Prostate gland (tissue), 2 donors: ENCODE results near the gene FGGY. TPM values are rescaled to one million over a fixed set of nuclear protein-coding genes. Genes with fewer than 3 reads are reported as not detected.

Experiments
- DNase-seq: peaks from one replicate; pipeline ENCODE4 v3.0.0-alpha.2; 2019; ENCODE audit warnings: low spot score
- H3K27ac ChIP-seq, 2 donors: fragments of 200-600 bp; sonication (generic); 2 replicates each; pipeline ENCODE4 v1.5.1; 2017 to 2019
- H3K27me3 ChIP-seq: fragments of 200-600 bp; sonication (generic); replicated peaks from 2 replicates; pipeline ENCODE4 v1.5.1; 2019; ENCODE audit not compliant: insufficient read depth
- H3K36me3 ChIP-seq, 2 donors: fragments of 200-600 bp; sonication (generic); 1 replicate in 1 of 2; 2 replicates in 1 of 2; pipeline versions ENCODE4 v1.5.1 to v1.8.1; 2017 to 2019
- H3K4me1 ChIP-seq: fragments of 200-600 bp; sonication (generic); replicated peaks from 2 replicates; pipeline ENCODE4 v1.5.1; 2019
- H3K4me3 ChIP-seq, 2 donors: fragments of 200-600 bp; sonication (generic); 2 replicates each; pipeline ENCODE4 v1.5.1; 2017 to 2019
- H3K9me3 ChIP-seq: fragments of 200-600 bp; sonication (generic); 2 replicates; pipeline ENCODE4 v1.5.1; 2017
- CTCF ChIP-seq, 4 experiments: fragments of 200-600 bp in 2 of 4; fragments of 450-650 bp in 2 of 4; sonication (generic) in 2 of 4; IDR thresholded peaks; 1 replicate in 3 of 4; 2 replicates in 1 of 4; pipeline ENCODE4 v1.5.1; 2016 to 2019; ENCODE audit warnings: antibody characterized with exemption in 4 of 4, mild to moderate bottlenecking in 2 of 4, moderate library complexity in 2 of 4
- POLR2A ChIP-seq: fragments of 450-650 bp; IDR thresholded peaks from one replicate; pipeline ENCODE4 v1.6.1; 2016; ENCODE audit warnings: antibody characterized with exemption, mild to moderate bottlenecking
- POLR2AphosphoS5 ChIP-seq: sonication (generic); formaldehyde crosslinking; IDR thresholded peaks from one replicate; pipeline ENCODE4 v1.6.1; 2017; ENCODE audit warnings: antibody characterized with exemption
- WGBS: methylation state at CpG from one replicate; pipeline ENCODE4 v1.1.5; 2018; 5-methylcytosine and 5-hydroxymethylcytosine counted together
- intact Hi-C: fragments of 100-400 bp; cut with DNase I; formaldehyde crosslinking; loops from one replicate; pipeline ENCODE4 v1.14.2; 2022
- total RNA-seq, 2 donors: library from RNA; depleted of rRNA; stranded (reverse); fragments of >200 nt; gene quantifications; one replicate each; pipeline ENCODE4 v1.1.0, GENCODE V29; 2016

FGGY gene
- total RNA-seq, 2 donors from 2014 or later, result 28.6 to 32.2 TPM

GRCh38 chr1:59360729-59361128 lies 63.8 kb downstream of the FGGY start:
- Histone ChIP-seq H3K27ac (no peak overlapping the region), H3K27me3 (no peaks in the 10 kb centered on the region), H3K4me3 (no peak overlapping the region), H3K36me3 (no peaks in the 10 kb centered on the region), H3K9me3 (no peaks in the 10 kb centered on the region), H3K4me1 (no peaks in the 10 kb centered on the region)
- TF ChIP-seq POLR2A, result no peak
- no peak for TF ChIP-seq CTCF (IDR thresholded peaks at IDR 0.05)
- TF ChIP-seq POLR2AphosphoS5, result no peak
- WGBS, result 91% methylated on average over 2 of the region's 2 CpGs
- intact Hi-C loops, result no loop called here
- DNase-seq, result no peak

GRCh38 chr1:59361766-59362165 lies 64.9 kb downstream of the FGGY start:
- no peaks in the 10 kb centered on the region for H3K4me1 ChIP-seq
- no peak overlapping the region for H3K4me3 ChIP-seq
- no peaks in the 10 kb centered on the region for H3K9me3 ChIP-seq
- H3K36me3 ChIP-seq, result no peaks in the 10 kb centered on the region
- 92% methylated on average over 8 of the region's 8 CpGs for WGBS
- H3K27me3 ChIP-seq, result no peaks in the 10 kb centered on the region
- H3K27ac ChIP-seq, result no peak overlapping the region
- TF ChIP-seq CTCF (IDR thresholded peaks at IDR 0.05) (no peak), POLR2AphosphoS5 (no peak), POLR2A (no peak)
- no peak for DNase-seq
- intact Hi-C loops, result no loop called here

GRCh38 chr1:59364037-59364436 lies 67.1 kb downstream of the FGGY start:
- no peak for TF ChIP-seq CTCF (IDR thresholded peaks at IDR 0.05)
- no peak for TF ChIP-seq POLR2AphosphoS5
- no peak for TF ChIP-seq POLR2A
- Histone ChIP-seq H3K4me3 (no peak overlapping the region), H3K4me1 (peaks cover 3% of the 10 kb centered on the region), H3K9me3 (no peaks in the 10 kb centered on the region), H3K27ac (no peak overlapping the region), H3K27me3 (no peaks in the 10 kb centered on the region), H3K36me3 (no peaks in the 10 kb centered on the region)
- intact Hi-C loops, result no loop called here
- no peak for DNase-seq
- WGBS, result 98% methylated on average over 2 of the region's 2 CpGs

DNA sequence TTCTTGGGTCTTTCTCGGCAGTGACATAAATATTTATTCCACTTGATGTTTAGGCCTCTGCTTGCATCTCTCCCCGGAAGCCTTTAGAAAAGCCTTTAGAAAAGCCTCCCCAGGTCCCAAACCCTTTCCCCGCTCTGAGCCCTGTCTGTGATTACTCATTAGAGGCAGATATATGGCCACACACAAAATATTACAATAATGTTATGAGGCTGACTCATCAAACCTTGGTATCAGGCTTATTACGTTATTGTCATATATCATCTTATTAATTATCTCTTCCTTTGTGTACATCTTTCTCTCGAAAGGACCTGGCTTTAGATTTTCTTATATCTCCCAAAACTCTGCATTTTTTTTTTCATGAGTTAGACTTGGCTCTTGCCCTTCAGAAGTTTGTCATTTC lies 69.5 kb downstream of the FGGY start:
- no peaks in the 10 kb centered on the region for H3K36me3 ChIP-seq
- H3K27me3 ChIP-seq, result no peaks in the 10 kb centered on the region
- H3K4me3 ChIP-seq, result no peak overlapping the region
- intact Hi-C loops, result loop anchor here (5.0 kb wide), 1 partner anchor 44 kb away; no protein-coding TSS in a partner anchor
- TF ChIP-seq POLR2AphosphoS5, result no peak
- no peak overlapping the region for H3K27ac ChIP-seq
- DNase-seq, result no peak
- WGBS, result 91% methylated on average over 5 of the region's 5 CpGs
- H3K9me3 ChIP-seq, result no peaks in the 10 kb centered on the region
- peaks cover 3% of the 10 kb centered on the region for H3K4me1 ChIP-seq

DNA sequence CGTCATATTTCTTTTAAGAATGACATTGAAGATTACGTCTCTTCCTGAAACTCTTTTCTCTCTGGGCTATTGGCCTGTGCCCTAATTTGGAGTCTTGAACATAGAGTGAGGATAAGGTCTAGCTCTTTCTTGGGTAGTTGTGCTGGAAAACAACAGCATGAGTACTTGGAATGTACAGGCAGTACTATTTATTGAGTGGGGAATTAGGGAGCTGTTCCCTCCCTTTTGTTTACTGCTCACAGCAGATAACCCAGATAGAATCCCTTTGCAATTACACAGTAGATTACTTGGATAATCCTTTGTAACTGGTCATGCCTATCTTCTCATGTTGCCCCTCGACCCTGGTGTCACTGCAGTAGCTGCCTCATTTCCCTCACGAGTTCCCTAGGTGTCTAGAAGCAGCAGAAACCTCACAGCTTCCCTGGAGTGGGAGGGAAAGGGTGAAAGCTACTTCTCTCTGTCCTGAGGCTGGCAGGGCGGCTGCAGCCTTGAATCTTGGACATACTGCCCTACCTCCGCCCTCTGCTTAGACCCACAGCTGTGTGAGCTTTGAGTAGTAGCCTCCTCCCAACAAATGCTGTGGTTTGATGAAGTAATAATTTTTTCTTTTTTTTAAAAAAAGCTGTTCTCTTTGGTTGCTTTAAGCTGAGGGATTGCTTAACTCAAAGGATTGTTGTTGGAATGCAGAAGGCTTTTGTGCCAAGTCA lies 70.6 kb downstream of the FGGY start:
- Histone ChIP-seq H3K27me3 (no peaks in the 10 kb centered on the region), H3K4me1 (peaks cover 3% of the 10 kb centered on the region), H3K36me3 (no peaks in the 10 kb centered on the region), H3K9me3 (no peaks in the 10 kb centered on the region), H3K4me3 (no peak overlapping the region), H3K27ac (peak overlapping the region; percentile 9 to 16)
- WGBS, result 35% methylated on average over 6 of the region's 6 CpGs
- TF ChIP-seq POLR2AphosphoS5, result no peak
- no peak for TF ChIP-seq CTCF (IDR thresholded peaks at IDR 0.05)
- no peak for TF ChIP-seq POLR2A
- intact Hi-C loops, result loop anchor here (5.0 kb wide), 1 partner anchor 45 kb away; no protein-coding TSS in a partner anchor
- DNase-seq, result no peak
